Forelimb muscle (tissue), 1 donor: ENCODE data around the gene CASP8. TPM values are rescaled to one million over a fixed set of nuclear protein-coding genes. Genes with fewer than 3 reads are reported as not detected.

ENCODE experiments used
- polyA plus RNA-seq: library from polyadenylated mRNA; unstranded; fragments of 120-200 nt; gene quantifications from one replicate; pipeline ENCODE4 v1.2.1, GENCODE V29; 2013; ENCODE audit not compliant: insufficient read length

The CASP8 gene
- polyA plus RNA-seq, 1 donor, result 6.6 TPM

Other genes starting within 250 kb of the CASP8 start
- 8.5 TPM for gene HYCC2, start 188.9 kb upstream of the CASP8 start, polyA plus RNA-seq
- 87.4 TPM for gene NDUFB3, start 188.5 kb upstream of the CASP8 start, polyA plus RNA-seq
- gene CFLAR, start 144.4 kb upstream of the CASP8 start, polyA plus RNA-seq, result 39.6 TPM
- gene CASP10, start 77.4 kb upstream of the CASP8 start, polyA plus RNA-seq, result 5.0 TPM
- 1.4 TPM for gene FLACC1, start 96.8 kb downstream of the CASP8 start, polyA plus RNA-seq
- 25.7 TPM for gene TRAK2, start 190.9 kb downstream of the CASP8 start, polyA plus RNA-seq
- gene STRADB, start 191.2 kb downstream of the CASP8 start, polyA plus RNA-seq, result 43.5 TPM